Measurements from ENCODE around the gene EXOG. TPM values are rescaled to one million over a fixed set of nuclear protein-coding genes. Genes with fewer than 3 reads are reported as not detected.

EXOG gene
- total and polyA plus RNA-seq, 2 donors (not counting 3 experiments of a cell fraction or from before 2014, with no cell fraction given), result 10.8 to 21.9 TPM

- Histone ChIP-seq H3K4me2 (ENCODE audit: insufficient read depth, low read length) (no peak overlapping the region), H3K9me3 (replicated peaks; ENCODE audit: control insufficient read depth, insufficient read depth, low read length) (no peaks in the 10 kb centered on the region), H3K79me2 (ENCODE audit: control insufficient read depth, insufficient read depth, low read length) (no peaks in the 10 kb centered on the region), H3K27me3 (ENCODE audit: control insufficient read depth in 2 of 2, insufficient read depth in 2 of 2, low read length in 2 of 2) (no peaks in the 10 kb centered on the region), H3K4me3 (replicated peaks in 1 of 3; ENCODE audit: insufficient read depth in 1 of 3, low read depth in 1 of 3, low read length in 3 of 3) (no peak overlapping the region), H2AFZ (ENCODE audit: low read depth, low read length) (no peak overlapping the region), H3K27ac (ENCODE audit: insufficient read depth, low read depth, low read length) (no peak overlapping the region), H3K9me1 (replicated peaks; ENCODE audit: control insufficient read depth, extremely low read depth, insufficient read depth, low read length) (no peaks in the 10 kb centered on the region), H3K9ac (replicated peaks; ENCODE audit: extremely low read depth, insufficient read depth, low read length) (no peak overlapping the region), H3K36me3 (ENCODE audit: control insufficient read depth in 2 of 2, extremely low read depth in 1 of 2, insufficient read depth in 2 of 2, low read length in 2 of 2) (no peaks in the 10 kb centered on the region), H4K20me1 (replicated peaks; ENCODE audit: control insufficient read depth, extremely low read depth, insufficient read depth, low read length) (no peaks in the 10 kb centered on the region), H3K4me1 (ENCODE audit: control insufficient read depth, extremely low read depth, insufficient read depth, low read length) (no peaks in the 10 kb centered on the region)
- CTCF ChIA-PET, result no interaction called here
- no peak for DNase-seq (ENCODE audit: low read depth, low spot score)
- dilution Hi-C loops (cut with MboI; ENCODE audit: extremely low pct_ligation_motif_present, low sequenced_read_pairs), result no loop called here
- POLR2A ChIA-PET, result no interaction called here
- no peak for FAIRE-seq
- no peak for TF ChIP-seq MAX (IDR thresholded peaks at IDR 0.05; ENCODE audit: insufficient read depth, insufficient read length)
- no peak for TF ChIP-seq CTCF (IDR thresholded peaks at IDR 0.05; ENCODE audit: extremely low read depth in 1 of 2, insufficient read depth in 1 of 2, low read depth in 1 of 2, low read length in 2 of 2)
- TF ChIP-seq MYC (IDR thresholded peaks at IDR 0.05; ENCODE audit: low read depth, low read length), result no peak
- TF ChIP-seq FOS (IDR thresholded peaks at IDR 0.05; ENCODE audit: borderline replicate concordance, insufficient read depth, low read length), result no peak
- TF ChIP-seq EZH2 (IDR thresholded peaks at IDR 0.05; ENCODE audit: borderline replicate concordance, low read depth, low read length, severe bottlenecking), result no peak
- TF ChIP-seq JUN (IDR thresholded peaks at IDR 0.05; ENCODE audit: borderline replicate concordance, insufficient read depth, insufficient read length, low read depth), result no peak
- TF ChIP-seq POLR2AphosphoS5 (IDR thresholded peaks at IDR 0.05; ENCODE audit: insufficient read depth, low read depth, low read length), result no peak
- no peak for TF ChIP-seq POLR2A (IDR thresholded peaks at IDR 0.05; ENCODE audit: low read depth, low read length)
- TF ChIP-seq GATA2 (IDR thresholded peaks at IDR 0.05; ENCODE audit: insufficient read depth, insufficient read length, low read depth, low read length), result no peak
- BruUV-seq (replicated peaks), result no TSS peak
- intact Hi-C loops (cut with micrococcal nuclease), result no loop called here
Measured at GRCh38 chr3:38563886-38564270, 67.7 kb downstream of the EXOG start.
